ENCODE data around the gene ZNF841. TPM values are rescaled to one million over a fixed set of nuclear protein-coding genes. Genes with fewer than 3 reads are reported as not detected.

The ZNF841 gene
- total and polyA plus RNA-seq, 9 of the 15 experiments (the other 6 are each of a cell fraction or from before 2014, with no cell fraction given), result 3.1 to 17.1 (median 11.0) TPM

DNA sequence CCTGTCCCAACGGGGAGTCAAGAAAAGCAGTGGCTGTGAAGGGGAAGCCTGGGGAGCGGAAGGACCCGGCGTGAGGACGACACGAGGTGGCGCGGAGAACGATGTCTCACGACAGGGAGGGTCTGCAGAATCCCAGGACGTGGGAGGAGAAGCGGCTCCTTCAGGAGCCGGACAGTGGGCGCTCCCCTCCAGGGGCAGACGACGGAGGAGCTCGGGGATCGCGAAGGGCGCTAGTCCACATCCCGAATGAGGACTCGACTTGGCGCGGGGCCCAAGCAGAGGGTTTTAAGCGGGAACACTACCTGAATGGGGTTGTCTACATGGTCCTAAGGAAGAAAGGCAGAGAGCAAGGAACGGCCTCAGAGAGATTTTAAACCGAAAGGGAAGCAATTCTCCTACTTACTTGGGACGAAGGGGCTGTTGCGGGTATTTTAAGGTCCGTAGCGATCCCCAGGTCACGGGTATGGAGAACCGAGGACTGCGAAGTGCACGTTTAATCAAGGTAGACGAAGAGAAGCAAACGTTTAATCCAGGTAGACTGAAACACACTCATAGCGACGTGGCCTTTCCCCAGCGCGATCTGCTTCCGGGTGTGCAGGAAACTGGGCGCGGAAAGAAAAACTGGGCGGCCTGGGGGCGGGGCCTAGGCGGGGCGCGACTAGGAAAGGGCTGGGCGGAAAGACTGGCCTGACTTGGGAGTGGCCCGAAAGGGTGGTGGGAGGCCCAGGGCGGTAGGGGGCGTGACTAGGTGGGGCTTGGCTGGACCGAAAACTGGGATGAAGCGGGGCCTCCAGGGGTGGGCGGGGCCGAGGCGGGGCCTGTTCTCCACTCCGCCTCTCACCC lies at the start of gene ZNF841 (continued):
- TF ChIP-seq ZNF318 (IDR thresholded peaks at IDR 0.05; ENCODE audit: borderline replicate concordance in 1 of 2, low read depth in 1 of 2) (0 out of 4 replicates have a peak, but pooled peaks of 1 of the 2 experiments have one; percentile 39), ZNF655 (CRISPR knock-in tag; IDR thresholded peaks at IDR 0.05) (no peak), HIVEP1 (CRISPR knock-in tag; IDR thresholded peaks at IDR 0.05) (no peak), CCAR2 (IDR thresholded peaks at IDR 0.05; ENCODE audit: low read depth, low read length) (no peak), ZNF12 (CRISPR knock-in tag; IDR thresholded peaks at IDR 0.05) (no peak), HES1 (IDR thresholded peaks at IDR 0.05; ENCODE audit: low read depth) (no peak), FOSL1 (tag; conservative IDR thresholded peaks at IDR 0.05) (no peak), HDGF (IDR thresholded peaks at IDR 0.05) (no peak), ZNF561 (CRISPR knock-in tag; conservative IDR thresholded peaks at IDR 0.05) (no peak)
- TF ChIP-seq, protein P1, sequence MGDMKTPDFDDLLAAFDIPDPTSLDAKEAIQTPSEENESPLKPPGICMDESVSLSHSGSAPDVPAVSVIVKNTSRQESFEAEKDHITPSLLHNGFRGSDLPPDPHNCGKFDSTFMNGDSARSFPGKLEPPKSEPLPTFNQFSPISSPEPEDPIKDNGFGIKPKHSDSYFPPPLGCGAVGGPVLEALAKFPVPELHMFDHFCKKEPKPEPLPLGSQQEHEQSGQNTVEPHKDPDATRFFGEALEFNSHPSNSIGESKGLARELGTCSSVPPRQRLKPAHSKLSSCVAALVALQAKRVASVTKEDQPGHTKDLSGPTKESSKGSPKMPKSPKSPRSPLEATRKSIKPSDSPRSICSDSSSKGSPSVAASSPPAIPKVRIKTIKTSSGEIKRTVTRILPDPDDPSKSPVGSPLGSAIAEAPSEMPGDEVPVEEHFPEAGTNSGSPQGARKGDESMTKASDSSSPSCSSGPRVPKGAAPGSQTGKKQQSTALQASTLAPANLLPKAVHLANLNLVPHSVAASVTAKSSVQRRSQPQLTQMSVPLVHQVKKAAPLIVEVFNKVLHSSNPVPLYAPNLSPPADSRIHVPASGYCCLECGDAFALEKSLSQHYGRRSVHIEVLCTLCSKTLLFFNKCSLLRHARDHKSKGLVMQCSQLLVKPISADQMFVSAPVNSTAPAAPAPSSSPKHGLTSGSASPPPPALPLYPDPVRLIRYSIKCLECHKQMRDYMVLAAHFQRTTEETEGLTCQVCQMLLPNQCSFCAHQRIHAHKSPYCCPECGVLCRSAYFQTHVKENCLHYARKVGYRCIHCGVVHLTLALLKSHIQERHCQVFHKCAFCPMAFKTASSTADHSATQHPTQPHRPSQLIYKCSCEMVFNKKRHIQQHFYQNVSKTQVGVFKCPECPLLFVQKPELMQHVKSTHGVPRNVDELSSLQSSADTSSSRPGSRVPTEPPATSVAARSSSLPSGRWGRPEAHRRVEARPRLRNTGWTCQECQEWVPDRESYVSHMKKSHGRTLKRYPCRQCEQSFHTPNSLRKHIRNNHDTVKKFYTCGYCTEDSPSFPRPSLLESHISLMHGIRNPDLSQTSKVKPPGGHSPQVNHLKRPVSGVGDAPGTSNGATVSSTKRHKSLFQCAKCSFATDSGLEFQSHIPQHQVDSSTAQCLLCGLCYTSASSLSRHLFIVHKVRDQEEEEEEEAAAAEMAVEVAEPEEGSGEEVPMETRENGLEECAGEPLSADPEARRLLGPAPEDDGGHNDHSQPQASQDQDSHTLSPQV (IDR thresholded peaks at IDR 0.05), result no peak
